NCI-H187 treated with DMSO at 0.1 percent for 48 hours (cell line): ENCODE measurements around the gene L3MBTL4.

Experiments used
- DNase-seq: peaks from one replicate; lab custom pipeline; 2025; lab: John Stamatoyannopoulos, UW

Gene L3MBTL4

GRCh38 chr18:5986257-5986931 is 428.3 kb downstream of the L3MBTL4 start:
- DNase-seq, result no peak

GRCh38 chr18:5984245-5984644 is 430.5 kb downstream of the L3MBTL4 start:
- DNase-seq, result no peak

- DNase-seq, result no peak
These were observed 431.2 kb downstream of the L3MBTL4 start for GRCh38 chr18:5983488-5983887.

- no peak for DNase-seq
These were observed 432.4 kb downstream of the L3MBTL4 start for GRCh38 chr18:5982332-5982731.

GRCh38 chr18:5980721-5981120 is 434.0 kb downstream of the L3MBTL4 start:
- no peak for DNase-seq

- no peak for DNase-seq
These were observed 434.7 kb downstream of the L3MBTL4 start for GRCh38 chr18:5979971-5980457.

- DNase-seq, result no peak
These were observed 435.4 kb downstream of the L3MBTL4 start for GRCh38 chr18:5979176-5979888.

- no peak for DNase-seq
These were observed 437.7 kb downstream of the L3MBTL4 start for GRCh38 chr18:5977022-5977421.

GRCh38 chr18:5975111-5976002 is 439.4 kb downstream of the L3MBTL4 start:
- no peak for DNase-seq

- no peak for DNase-seq
These were observed 440.0 kb downstream of the L3MBTL4 start for GRCh38 chr18:5974696-5975095.

GRCh38 chr18:5973099-5973498 is 441.6 kb downstream of the L3MBTL4 start:
- no peak for DNase-seq

- DNase-seq, result no peak
These were observed 442.4 kb downstream of the L3MBTL4 start for GRCh38 chr18:5972298-5972697.

- DNase-seq, result no peak
These were observed 444.7 kb downstream of the L3MBTL4 start for GRCh38 chr18:5969989-5970403.

GRCh38 chr18:5969355-5969988 is 445.2 kb downstream of the L3MBTL4 start:
- DNase-seq, result no peak

GRCh38 chr18:5967666-5968065 is 447.0 kb downstream of the L3MBTL4 start:
- DNase-seq, result no peak

- DNase-seq, result no peak
These were observed 447.7 kb downstream of the L3MBTL4 start for GRCh38 chr18:5967007-5967406.

GRCh38 chr18:5966514-5966913 is 448.2 kb downstream of the L3MBTL4 start:
- DNase-seq, result no peak

- DNase-seq, result no peak
These were observed 449.7 kb downstream of the L3MBTL4 start for GRCh38 chr18:5964996-5965395.

GRCh38 chr18:5964596-5964995 is 450.1 kb downstream of the L3MBTL4 start:
- DNase-seq, result no peak

GRCh38 chr18:5964108-5964507 is 450.6 kb downstream of the L3MBTL4 start:
- DNase-seq, result no peak

- no peak for DNase-seq
These were observed 451.4 kb downstream of the L3MBTL4 start for GRCh38 chr18:5963267-5963666.

- DNase-seq, result no peak
These were observed 452.3 kb downstream of the L3MBTL4 start for GRCh38 chr18:5962362-5962761.
